ENCODE results near the gene CAPZB. TPM values are rescaled to one million over a fixed set of nuclear protein-coding genes. Genes with fewer than 3 reads are reported as not detected.

CAPZB gene
- total RNA-seq, 1 donor from 2014 or later, result 403 TPM

DNA sequence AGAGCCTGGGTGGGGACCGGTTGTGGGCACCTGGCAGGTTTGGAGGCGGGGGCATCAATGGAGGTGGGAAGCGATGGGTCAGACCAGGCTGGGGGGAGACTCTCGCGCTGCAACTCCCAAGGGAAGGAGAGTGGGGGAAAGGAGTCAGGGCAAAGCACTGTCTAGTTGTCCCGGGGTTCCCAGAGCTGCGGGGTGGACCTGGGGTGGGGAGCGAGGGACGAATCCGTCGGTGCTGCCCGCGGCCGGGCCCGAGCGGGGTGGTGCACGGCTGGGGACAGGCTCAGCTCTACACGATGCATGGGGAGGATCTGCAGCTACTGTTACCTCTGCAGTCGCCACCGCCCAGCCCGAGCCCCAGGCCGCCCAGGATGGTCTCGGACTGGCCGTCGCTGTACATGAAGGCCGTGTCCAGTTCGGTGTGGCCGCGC is 173.8 kb downstream of the CAPZB start:
- no peak for TF ChIP-seq CTCF (IDR thresholded peaks at IDR 0.05)
- Mint-ChIP-seq H3K27ac (ENCODE audit: unreplicated experiment) (peak overlapping the region; percentile 68), H3K36me3 (ENCODE audit: unreplicated experiment) (peaks cover 19% of the 10 kb centered on the region), H3K4me3 (ENCODE audit: unreplicated experiment) (peak overlapping the region; percentile 88), H3K9me3 (ENCODE audit: unreplicated experiment) (no peaks in the 10 kb centered on the region), H3K27me3 (ENCODE audit: unreplicated experiment) (no peaks in the 10 kb centered on the region), H3K4me1 (ENCODE audit: unreplicated experiment) (peaks cover 52% of the 10 kb centered on the region)
- no peak for DNase-seq (ENCODE audit: extremely low spot score, unreplicated experiment)

- Mint-ChIP-seq H3K4me3 (ENCODE audit: unreplicated experiment) (peak overlapping the region; percentile 88), H3K36me3 (ENCODE audit: unreplicated experiment) (peaks cover 22% of the 10 kb centered on the region), H3K27ac (ENCODE audit: unreplicated experiment) (peak overlapping the region; percentile 68), H3K9me3 (ENCODE audit: unreplicated experiment) (no peaks in the 10 kb centered on the region), H3K4me1 (ENCODE audit: unreplicated experiment) (peaks cover 47% of the 10 kb centered on the region), H3K27me3 (ENCODE audit: unreplicated experiment) (no peaks in the 10 kb centered on the region)
- DNase-seq (ENCODE audit: extremely low spot score, unreplicated experiment), result no peak
- no peak for TF ChIP-seq CTCF (IDR thresholded peaks at IDR 0.05)
These were observed 174.4 kb downstream of the CAPZB start for GRCh38 chr1:19310720-19311502.

DNA sequence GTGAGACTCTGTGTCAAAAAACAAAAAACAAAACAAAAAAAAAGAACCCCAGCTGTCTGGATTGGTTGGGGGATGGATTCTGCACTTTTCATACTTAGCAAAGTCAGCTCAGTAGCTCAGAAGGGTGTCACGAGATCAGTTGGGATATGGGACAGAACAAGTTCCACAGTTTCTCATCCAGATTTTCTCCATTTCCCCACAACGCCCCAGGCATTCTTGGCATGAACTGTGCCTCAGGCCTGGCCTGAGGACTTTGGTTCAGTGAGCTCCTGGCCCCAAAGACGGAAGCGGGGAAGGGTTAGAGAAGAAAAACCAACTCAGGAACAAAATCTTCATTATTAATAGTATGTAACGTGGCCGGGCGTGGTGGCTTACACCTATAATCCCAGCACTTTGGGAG is 175.3 kb downstream of the CAPZB start:
- peak overlapping the region; percentile 29 for H3K4me3 Mint-ChIP-seq (ENCODE audit: unreplicated experiment)
- peaks cover 39% of the 10 kb centered on the region for H3K4me1 Mint-ChIP-seq (ENCODE audit: unreplicated experiment)
- no peak overlapping the region for H3K27ac Mint-ChIP-seq (ENCODE audit: unreplicated experiment)
- DNase-seq (ENCODE audit: extremely low spot score, unreplicated experiment), result no peak
- peaks cover 30% of the 10 kb centered on the region for H3K36me3 Mint-ChIP-seq (ENCODE audit: unreplicated experiment)
- H3K9me3 Mint-ChIP-seq (ENCODE audit: unreplicated experiment), result no peaks in the 10 kb centered on the region
- H3K27me3 Mint-ChIP-seq (ENCODE audit: unreplicated experiment), result no peaks in the 10 kb centered on the region
- TF ChIP-seq CTCF (IDR thresholded peaks at IDR 0.05), result no peak

DNA sequence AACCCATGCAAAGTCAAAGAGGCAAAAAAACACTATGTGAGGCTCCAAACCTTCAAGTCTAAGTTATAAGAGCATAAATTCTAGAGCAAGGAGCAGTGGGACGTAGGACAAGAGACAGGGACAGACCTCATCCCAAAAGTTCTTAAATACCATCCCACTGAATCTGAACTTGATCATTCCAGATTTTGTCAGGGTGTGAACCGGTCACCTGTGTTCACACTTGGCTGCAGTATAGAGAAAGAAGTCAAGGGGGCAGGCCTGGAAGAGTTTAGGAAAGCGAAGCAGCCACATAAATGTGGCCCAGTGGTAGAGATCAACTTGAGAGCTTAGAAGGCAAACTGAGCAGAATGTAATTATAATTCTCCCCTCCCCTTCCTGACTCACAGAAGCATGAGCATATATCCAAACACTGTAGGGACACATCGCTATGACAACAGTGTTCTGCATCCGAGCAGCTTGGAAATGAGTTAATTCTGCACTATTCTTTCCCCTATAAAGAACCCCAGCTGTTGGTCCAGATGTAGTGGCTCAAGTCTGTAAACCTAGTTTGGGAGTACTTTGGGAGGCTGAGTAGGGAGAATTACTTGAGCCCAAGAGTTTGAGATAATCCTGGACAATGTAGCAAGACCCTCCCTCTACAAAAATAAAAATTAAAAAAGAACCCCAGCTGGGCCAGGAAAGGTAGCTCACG is 176.1 kb downstream of the CAPZB start:
- peaks cover 32% of the 10 kb centered on the region for H3K4me1 Mint-ChIP-seq (ENCODE audit: unreplicated experiment)
- H3K4me3 Mint-ChIP-seq (ENCODE audit: unreplicated experiment), result no peak overlapping the region
- H3K36me3 Mint-ChIP-seq (ENCODE audit: unreplicated experiment), result peaks cover 38% of the 10 kb centered on the region
- DNase-seq (ENCODE audit: extremely low spot score, unreplicated experiment), result no peak
- no peaks in the 10 kb centered on the region for H3K9me3 Mint-ChIP-seq (ENCODE audit: unreplicated experiment)
- H3K27ac Mint-ChIP-seq (ENCODE audit: unreplicated experiment), result no peak overlapping the region
- TF ChIP-seq CTCF (IDR thresholded peaks at IDR 0.05), result no peak
- no peaks in the 10 kb centered on the region for H3K27me3 Mint-ChIP-seq (ENCODE audit: unreplicated experiment)

DNA sequence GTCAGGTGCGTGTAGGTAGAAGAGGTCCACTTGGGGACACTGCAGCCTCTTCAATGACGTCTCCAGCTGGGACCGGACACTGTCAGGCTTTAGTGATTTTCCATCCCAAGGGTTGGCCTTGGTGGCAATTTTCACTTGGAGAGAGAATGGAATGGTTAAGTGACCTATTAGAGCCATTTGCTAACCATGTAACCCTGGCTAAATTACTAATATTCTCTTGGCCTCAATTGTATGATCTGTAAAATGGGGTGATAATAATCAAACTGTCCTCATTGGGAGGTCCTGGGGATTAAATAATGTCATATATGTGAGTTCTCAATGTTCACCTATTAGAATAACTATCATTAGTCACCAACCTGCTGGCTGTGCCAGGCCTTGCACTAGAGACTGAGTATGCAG is 176.8 kb downstream of the CAPZB start:
- H3K27me3 Mint-ChIP-seq (ENCODE audit: unreplicated experiment), result no peaks in the 10 kb centered on the region
- no peak overlapping the region for H3K27ac Mint-ChIP-seq (ENCODE audit: unreplicated experiment)
- no peak overlapping the region for H3K4me3 Mint-ChIP-seq (ENCODE audit: unreplicated experiment)
- peaks cover 44% of the 10 kb centered on the region for H3K36me3 Mint-ChIP-seq (ENCODE audit: unreplicated experiment)
- no peak for DNase-seq (ENCODE audit: extremely low spot score, unreplicated experiment)
- TF ChIP-seq CTCF (IDR thresholded peaks at IDR 0.05), result no peak
- H3K9me3 Mint-ChIP-seq (ENCODE audit: unreplicated experiment), result no peaks in the 10 kb centered on the region
- peaks cover 29% of the 10 kb centered on the region for H3K4me1 Mint-ChIP-seq (ENCODE audit: unreplicated experiment)

Measured in osteocyte (in vitro differentiated cells).